MM.1S (cell line): ENCODE results near the gene FBXO44.
"Not testable (repeated sequence)": the region's sequence is repeated elsewhere in the genome, so short reads cannot be mapped to it uniquely, and the experiment has no call there.

Source experiments
- DNase-seq: peaks from one replicate; pipeline ENCODE4 v3.0.0-alpha.2; 2015
- H2AFZ ChIP-seq: fragments of 300-600 bp; sonication (generic); 2 replicates; pipeline ENCODE4 v1.6.0; 2016; ENCODE audit warnings: antibody characterized with exemption, low read length
- H3F3A ChIP-seq: fragments of 300-600 bp; sonication (generic); 2 replicates; pipeline ENCODE4 v1.6.1; 2016; ENCODE audit warnings: mild to moderate bottlenecking, antibody characterized with exemption, low read length, moderate library complexity, mixed read lengths; ENCODE audit not compliant: insufficient read depth
- H3K27ac ChIP-seq: fragments of 300-600 bp; sonication (generic); 2 replicates; pipeline ENCODE4 v1.5.1; 2016; ENCODE audit warnings: mild to moderate bottlenecking, low read length
- H3K27me3 ChIP-seq: fragments of 300-600 bp; sonication (generic); replicated peaks from 2 replicates; pipeline ENCODE4 v1.6.0; 2016; ENCODE audit warnings: low read length; ENCODE audit not compliant: insufficient read depth
- H3K36me3 ChIP-seq: fragments of 300-600 bp; sonication (generic); replicated peaks from 2 replicates; pipeline ENCODE4 v1.6.1; 2016; ENCODE audit warnings: mild to moderate bottlenecking, low read length, mixed read lengths; ENCODE audit not compliant: insufficient read depth
- H3K4me1 ChIP-seq: fragments of 300-600 bp; sonication (generic); 2 replicates; pipeline ENCODE4 v1.6.1; 2016; ENCODE audit warnings: low read length, mixed read lengths
- H3K4me2 ChIP-seq: fragments of 300-600 bp; sonication (generic); 2 replicates; pipeline ENCODE4 v1.6.0; 2016; ENCODE audit warnings: low read depth, low read length
- H3K4me3 ChIP-seq: fragments of 300-600 bp; sonication (generic); 2 replicates; pipeline ENCODE4 v1.5.1; 2016; ENCODE audit warnings: low read length, mixed read lengths
- H3K79me2 ChIP-seq: fragments of 300-600 bp; sonication (generic); 2 replicates; pipeline ENCODE4 v1.6.1; 2016; ENCODE audit warnings: mixed run types, low read length, mixed read lengths
- H3K9ac ChIP-seq: fragments of 300-600 bp; sonication (generic); 2 replicates; pipeline ENCODE4 v1.6.1; 2016; ENCODE audit warnings: low read length, mixed read lengths
- H3K9me2 ChIP-seq: fragments of 300-600 bp; sonication (generic); replicated peaks from 2 replicates; pipeline ENCODE4 v1.6.1; 2016; ENCODE audit warnings: mild to moderate bottlenecking, low read length, mixed read lengths; ENCODE audit not compliant: insufficient read depth
- H3K9me3 ChIP-seq: fragments of 300-600 bp; sonication (generic); replicated peaks from 2 replicates; pipeline ENCODE4 v1.6.1; 2016; ENCODE audit warnings: mild to moderate bottlenecking, low read length, mixed read lengths; ENCODE audit not compliant: insufficient read depth
- H4K20me1 ChIP-seq: fragments of 300-600 bp; sonication (generic); 2 replicates; pipeline ENCODE4 v1.6.1; 2016; ENCODE audit warnings: mild to moderate bottlenecking, low read length, moderate library complexity, mixed read lengths; ENCODE audit not compliant: insufficient read depth
- CTCF ChIP-seq: fragments of 300-600 bp; sonication (generic); IDR thresholded peaks from 2 replicates; pipeline ENCODE4 v1.5.1; 2016; ENCODE audit warnings: antibody characterized with exemption, low read length, mixed read lengths
- EZH2 ChIP-seq: fragments of 300-600 bp; sonication (generic); optimal IDR thresholded peaks from 2 replicates; pipeline ENCODE3; 2017; ENCODE audit warnings: low read depth, mild to moderate bottlenecking, antibody characterized with exemption, low read length, mixed read lengths
- EZH2phosphoT487 ChIP-seq: fragments of 300-600 bp; sonication (generic); IDR thresholded peaks from 2 replicates; pipeline ENCODE4 v1.6.1; 2018; ENCODE audit warnings: antibody characterized with exemption, low read length

Gene FBXO44

DNA sequence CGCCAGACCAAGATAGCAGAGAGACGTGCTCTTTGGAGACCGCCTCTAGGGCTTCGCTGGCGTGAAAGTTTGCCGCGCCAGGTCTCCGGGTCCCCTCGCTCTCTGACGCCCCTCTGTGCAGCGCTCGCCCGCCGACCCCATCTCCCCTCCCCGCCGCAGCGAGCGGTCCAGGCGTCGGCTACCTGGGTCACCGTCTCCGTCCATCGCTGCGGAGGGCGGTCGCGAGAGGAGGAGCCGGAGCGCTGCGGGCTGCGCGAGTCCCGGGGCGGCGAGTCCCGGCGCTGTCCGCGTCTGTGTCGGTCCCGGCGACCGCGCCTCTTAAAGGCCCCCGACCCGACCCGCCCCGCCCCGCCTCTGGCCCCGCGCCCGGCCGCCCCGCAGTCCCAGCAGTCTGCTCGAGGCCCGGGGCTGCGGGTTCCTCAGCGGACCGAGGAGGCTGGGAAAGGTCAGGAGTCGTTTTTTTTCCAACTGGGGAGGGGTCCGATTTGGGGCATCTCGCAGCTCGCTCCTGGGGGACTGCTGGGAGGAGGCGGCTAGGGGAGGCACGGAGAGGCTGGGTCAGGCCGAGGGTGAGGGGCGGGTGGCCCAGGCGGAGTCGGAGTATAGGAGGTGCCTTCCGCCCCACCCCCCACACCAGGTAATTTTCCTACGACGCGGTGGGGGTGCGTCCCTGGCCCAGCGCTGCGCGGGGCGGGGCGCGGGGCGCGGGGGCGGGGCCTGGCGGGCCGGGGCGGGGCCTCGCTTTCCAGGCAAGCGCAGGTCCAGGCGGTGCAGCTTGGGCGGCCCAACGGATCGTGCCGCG, at the start of gene FBXO44, which contains the start of gene FBXO2:
FBXO44 (plus strand) TSS at position 741 of the 802 bp plus-strand sequence. CDS start 959 bp downstream, outside the sequence.
FBXO2 (minus strand) TSS at position 293 of the 802 bp plus-strand sequence; CDS start at position 204, 89 bp downstream.
- no peaks in the 10 kb centered on the region for H3K79me2 ChIP-seq
- TF ChIP-seq EZH2phosphoT487 (no peak), CTCF (no peak), EZH2 (no peak)
- peak within 1 kb of the TSS; percentile 82 for H3K4me2 ChIP-seq
- peak within 1 kb of the TSS; percentile 75 for H2AFZ ChIP-seq
- no peaks in the 10 kb centered on the region; the same call in 1 of the 2 replicates for H3F3A ChIP-seq
- H3K4me3 ChIP-seq: peak within 1 kb of the TSS; percentile 78
- no peaks in the 10 kb centered on the region for H4K20me1 ChIP-seq
- no peaks in the 10 kb centered on the region for H3K9me2 ChIP-seq
- no peaks in the 10 kb centered on the region; the same call in 1 of the 2 replicates for H3K27me3 ChIP-seq
- H3K9ac ChIP-seq: peak within 1 kb of the TSS; percentile 46; the same call in 1 of the 2 replicates
- no peaks in the 10 kb centered on the region for H3K9me3 ChIP-seq
- peaks cover 15% of the 10 kb centered on the region for H3K4me1 ChIP-seq
- DNase-seq: peak; percentile 53
- no peaks in the 10 kb centered on the region for H3K36me3 ChIP-seq
- H3K27ac ChIP-seq: no peak within 1 kb of the TSS

DNA sequence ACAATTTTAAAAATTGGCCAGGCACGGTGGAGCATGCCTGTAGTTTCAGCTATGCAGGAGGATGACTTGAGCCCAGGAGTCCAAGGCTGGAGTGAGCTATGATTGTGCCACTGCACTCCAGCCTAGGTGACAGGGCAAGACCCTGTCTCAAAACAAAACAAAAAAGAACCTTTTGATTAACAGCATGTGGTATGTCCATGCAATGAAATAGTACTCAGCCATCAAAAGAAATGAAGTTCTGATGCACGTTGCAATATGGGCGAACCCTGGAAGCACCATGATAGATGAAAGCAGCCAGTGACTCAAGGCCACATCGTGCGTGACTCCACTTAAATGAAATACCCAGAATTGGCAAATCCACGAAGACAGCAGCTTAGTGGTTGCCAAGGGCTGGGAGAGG, 47.9 kb upstream of the FBXO44 start:
- Histone ChIP-seq H2AFZ (no peak overlapping the region), H3K4me3 (no peak overlapping the region), H3K27me3 (peaks cover 59% of the 10 kb centered on the region), H3F3A (no peaks in the 10 kb centered on the region), H3K9me3 (no peaks in the 10 kb centered on the region), H3K79me2 (no peaks in the 10 kb centered on the region), H3K4me1 (no peaks in the 10 kb centered on the region), H3K9ac (no peak overlapping the region), H3K9me2 (no peaks in the 10 kb centered on the region), H4K20me1 (no peaks in the 10 kb centered on the region), H3K27ac (no peak overlapping the region), H3K4me2 (no peak overlapping the region), H3K36me3 (no peaks in the 10 kb centered on the region)
- DNase-seq: no peak
- no peak for TF ChIP-seq CTCF
- TF ChIP-seq EZH2: no peak
- no peak for TF ChIP-seq EZH2phosphoT487

DNA sequence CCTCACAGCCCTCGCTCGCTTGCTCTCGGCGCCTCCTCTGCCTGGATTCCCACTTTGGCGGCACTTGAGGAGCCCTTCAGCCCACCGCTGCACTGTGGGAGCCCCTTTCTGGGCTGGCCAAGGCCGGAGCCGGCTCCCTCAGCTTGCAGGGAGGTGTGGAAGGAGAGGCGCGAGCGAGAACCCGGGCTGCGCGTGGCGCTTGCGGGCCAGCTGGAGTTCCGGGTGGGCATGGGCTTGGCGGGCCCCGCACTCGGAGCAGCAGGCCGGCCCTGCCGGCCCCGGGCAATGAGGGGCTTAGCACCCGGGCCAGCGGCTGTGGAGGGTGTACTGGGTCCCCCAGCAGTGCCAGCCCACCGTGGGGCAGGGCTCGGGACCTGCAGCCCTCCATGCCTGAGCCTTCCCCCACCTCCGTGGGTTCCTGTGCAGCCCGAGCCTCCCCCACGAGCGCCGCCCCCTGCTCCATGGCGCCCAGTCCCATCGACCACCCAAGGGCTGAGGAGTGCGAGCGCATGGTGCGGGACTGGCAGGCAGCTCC, 46.0 kb upstream of the FBXO44 start:
- H3F3A ChIP-seq, H3K4me2 ChIP-seq, H3K27ac ChIP-seq, DNase-seq, H4K20me1 ChIP-seq, H3K79me2 ChIP-seq, H3K9me2 ChIP-seq, H3K4me1 ChIP-seq, H3K36me3 ChIP-seq, H3K9me3 ChIP-seq, H3K9ac ChIP-seq, H2AFZ ChIP-seq, H3K4me3 ChIP-seq: not testable (repeated sequence)
- H3K27me3 ChIP-seq: peaks cover 60% of the 10 kb centered on the region

GRCh38 chr1:11609378-11609777, 45.3 kb upstream of the FBXO44 start:
- H3K9ac ChIP-seq, H3F3A ChIP-seq, H3K9me3 ChIP-seq: not testable (repeated sequence)

More at GRCh38 chr1:11609378-11609777, 45.3 kb upstream of the FBXO44 start:
- H3K36me3 ChIP-seq, H2AFZ ChIP-seq, H3K4me3 ChIP-seq, H3K27ac ChIP-seq, DNase-seq, H3K4me2 ChIP-seq, H3K9me2 ChIP-seq, H3K79me2 ChIP-seq, H3K4me1 ChIP-seq, H4K20me1 ChIP-seq: not testable (repeated sequence)
- H3K27me3 ChIP-seq: peaks cover 67% of the 10 kb centered on the region
